Effector memory CD8-positive, alpha-beta T cell (primary cell): Measurements from ENCODE around the gene PI16.
A peak's percentile ranks its signal among the peaks of the same experiment; 100 is the strongest.

Source experiments
- ATAC-seq: fragments of 150-1000 bp; cut with Tn5 transposase; replicated peaks from 2 replicates; pipeline ENCODE4 v1.10.0; 2021; ENCODE audit warnings: mild to moderate bottlenecking, moderate library complexity
- DNase-seq, 3 experiments: peaks; one replicate each; pipeline ENCODE4 v3.0.0; 2021
- H3K27ac Mint-ChIP-seq, 2 donors: one replicate each; pipeline ENCODE4 v1.8.0; 2022; ENCODE audit warnings: mild to moderate bottlenecking in 2 of 2, mixed read lengths in 2 of 2, moderate library complexity in 2 of 2
- H3K27me3 Mint-ChIP-seq, 2 donors: one replicate each; pipeline ENCODE4 v1.8.0; 2022; ENCODE audit warnings: mixed read lengths in 2 of 2
- H3K36me3 Mint-ChIP-seq: one replicate; pipeline ENCODE4 v1.8.0; 2022; ENCODE audit warnings: mild to moderate bottlenecking, moderate library complexity, mixed read lengths; ENCODE audit not compliant: insufficient read depth
- H3K4me1 Mint-ChIP-seq, 2 donors: one replicate each; pipeline ENCODE4 v1.8.0; 2022; ENCODE audit warnings: low read depth in 2 of 2, mixed read lengths in 2 of 2
- H3K4me3 Mint-ChIP-seq, 2 donors: one replicate each; pipeline ENCODE4 v1.8.0; 2022; ENCODE audit warnings: mild to moderate bottlenecking in 2 of 2, mixed read lengths in 2 of 2, moderate library complexity in 2 of 2
- H3K9me3 Mint-ChIP-seq, 2 donors: one replicate each; pipeline ENCODE4 v1.8.0; 2022; ENCODE audit warnings: mixed read lengths in 2 of 2

Gene PI16

GRCh38 chr6:36920049-36920448 is 34.5 kb upstream of the PI16 start:
- H3K27ac Mint-ChIP-seq = no peak overlapping the region
- H3K4me3 Mint-ChIP-seq = no peak overlapping the region
- DNase-seq = no peak
- no peak for ATAC-seq
- H3K4me1 Mint-ChIP-seq = no peaks in the 10 kb centered on the region
- H3K27me3 Mint-ChIP-seq = no peaks in the 10 kb centered on the region
- peaks cover 17% of the 10 kb centered on the region for H3K36me3 Mint-ChIP-seq
- no peaks in the 10 kb centered on the region for H3K9me3 Mint-ChIP-seq

GRCh38 chr6:36920546-36920945 is 34.0 kb upstream of the PI16 start:
- Mint-ChIP-seq H3K27ac (peak overlapping the region in 1 of 2 donors; percentile 23), H3K36me3 (peaks cover 17% of the 10 kb centered on the region), H3K4me1 (no peaks in the 10 kb centered on the region), H3K4me3 (no peak overlapping the region), H3K27me3 (no peaks in the 10 kb centered on the region), H3K9me3 (no peaks in the 10 kb centered on the region)
- DNase-seq = no peak
- no peak for ATAC-seq

GRCh38 chr6:36924131-36924530 is 30.4 kb upstream of the PI16 start:
- no peak overlapping the region for H3K4me3 Mint-ChIP-seq
- peak overlapping the region; percentile 55 to 80 for H3K27ac Mint-ChIP-seq
- H3K27me3 Mint-ChIP-seq = no peaks in the 10 kb centered on the region
- no peak for DNase-seq
- no peaks in the 10 kb centered on the region for H3K9me3 Mint-ChIP-seq
- H3K36me3 Mint-ChIP-seq = peaks cover 19% of the 10 kb centered on the region
- ATAC-seq = no peak
- H3K4me1 Mint-ChIP-seq = no peaks in the 10 kb centered on the region

GRCh38 chr6:36924778-36925374 is 29.7 kb upstream of the PI16 start:
- peak overlapping the region; percentile 55 to 80 for H3K27ac Mint-ChIP-seq
- no peak for DNase-seq
- H3K4me3 Mint-ChIP-seq = no peak overlapping the region
- no peaks in the 10 kb centered on the region for H3K27me3 Mint-ChIP-seq
- H3K36me3 Mint-ChIP-seq = peaks cover 15% of the 10 kb centered on the region
- ATAC-seq = no peak
- H3K9me3 Mint-ChIP-seq = no peaks in the 10 kb centered on the region
- H3K4me1 Mint-ChIP-seq = no peaks in the 10 kb centered on the region

- H3K27me3 Mint-ChIP-seq = no peaks in the 10 kb centered on the region
- no peaks in the 10 kb centered on the region for H3K9me3 Mint-ChIP-seq
- H3K4me3 Mint-ChIP-seq = no peak overlapping the region
- no peak for DNase-seq
- peaks cover 12% of the 10 kb centered on the region for H3K36me3 Mint-ChIP-seq
- no peak for ATAC-seq
- H3K4me1 Mint-ChIP-seq = no peaks in the 10 kb centered on the region
- peak overlapping the region; percentile 17 to 49 for H3K27ac Mint-ChIP-seq
Observed at GRCh38 chr6:36925809-36926208, 28.7 kb upstream of the PI16 start.

GRCh38 chr6:36926708-36927513 is 27.6 kb upstream of the PI16 start:
- H3K4me1 Mint-ChIP-seq = no peaks in the 10 kb centered on the region
- no peaks in the 10 kb centered on the region for H3K9me3 Mint-ChIP-seq
- no peak for DNase-seq
- ATAC-seq = no peak
- H3K27ac Mint-ChIP-seq = peak overlapping the region in 1 of 2 donors; percentile 73
- no peak overlapping the region for H3K4me3 Mint-ChIP-seq
- no peaks in the 10 kb centered on the region for H3K27me3 Mint-ChIP-seq
- peaks cover 12% of the 10 kb centered on the region for H3K36me3 Mint-ChIP-seq

- Mint-ChIP-seq H3K27ac (peak overlapping the region; percentile 5 to 73), H3K36me3 (peaks cover 12% of the 10 kb centered on the region), H3K27me3 (no peaks in the 10 kb centered on the region), H3K9me3 (no peaks in the 10 kb centered on the region), H3K4me1 (no peaks in the 10 kb centered on the region), H3K4me3 (no peak overlapping the region)
- ATAC-seq (no peak), DNase-seq (no peak)
Observed at GRCh38 chr6:36927691-36928546, 26.6 kb upstream of the PI16 start.

- ATAC-seq = no peak
- Mint-ChIP-seq H3K36me3 (peaks cover 12% of the 10 kb centered on the region), H3K4me1 (no peaks in the 10 kb centered on the region), H3K27ac (peak overlapping the region in 1 of 2 donors; percentile 5), H3K4me3 (no peak overlapping the region), H3K27me3 (no peaks in the 10 kb centered on the region), H3K9me3 (no peaks in the 10 kb centered on the region)
- no peak for DNase-seq
Observed at GRCh38 chr6:36928547-36928918, 26.0 kb upstream of the PI16 start.

- peaks cover 12% of the 10 kb centered on the region for H3K36me3 Mint-ChIP-seq
- H3K9me3 Mint-ChIP-seq = no peaks in the 10 kb centered on the region
- H3K27me3 Mint-ChIP-seq = no peaks in the 10 kb centered on the region
- ATAC-seq (no peak), DNase-seq (no peak)
- H3K4me3 Mint-ChIP-seq = no peak overlapping the region
- H3K27ac Mint-ChIP-seq = peak overlapping the region in 1 of 2 donors; percentile 5
- H3K4me1 Mint-ChIP-seq = no peaks in the 10 kb centered on the region
Observed at GRCh38 chr6:36929152-36929551, 25.4 kb upstream of the PI16 start.

GRCh38 chr6:36929607-36930006 is 24.9 kb upstream of the PI16 start:
- H3K27ac Mint-ChIP-seq = no peak overlapping the region
- H3K9me3 Mint-ChIP-seq = no peaks in the 10 kb centered on the region
- ATAC-seq (no peak), DNase-seq (no peak)
- H3K4me3 Mint-ChIP-seq = no peak overlapping the region
- no peaks in the 10 kb centered on the region for H3K4me1 Mint-ChIP-seq
- H3K27me3 Mint-ChIP-seq = no peaks in the 10 kb centered on the region
- H3K36me3 Mint-ChIP-seq = peaks cover 12% of the 10 kb centered on the region

- Mint-ChIP-seq H3K4me3 (no peak overlapping the region), H3K9me3 (no peaks in the 10 kb centered on the region)
Observed at GRCh38 chr6:36930483-36930882, 24.1 kb upstream of the PI16 start.

GRCh38 chr6:36933102-36933501 is 21.4 kb upstream of the PI16 start:
- Mint-ChIP-seq H3K36me3 (peaks cover 8% of the 10 kb centered on the region), H3K9me3 (no peaks in the 10 kb centered on the region), H3K27me3 (peaks cover 7 to 11% of the 10 kb centered on the region in 2 donors), H3K4me3 (no peak overlapping the region), H3K27ac (no peak overlapping the region), H3K4me1 (no peaks in the 10 kb centered on the region)
- no peak for ATAC-seq
- no peak for DNase-seq

More at GRCh38 chr6:36930483-36930882, 24.1 kb upstream of the PI16 start:
- Mint-ChIP-seq H3K27me3 (no peaks in the 10 kb centered on the region), H3K27ac (peak overlapping the region in 1 of 2 donors; percentile 18), H3K4me1 (no peaks in the 10 kb centered on the region), H3K36me3 (peaks cover 12% of the 10 kb centered on the region)
- ATAC-seq = no peak
- DNase-seq = no peak

GRCh38 chr6:36933519-36933918 is 21.0 kb upstream of the PI16 start:
- Mint-ChIP-seq H3K36me3 (peaks cover 5% of the 10 kb centered on the region), H3K27me3 (peaks cover 7 to 11% of the 10 kb centered on the region in 2 donors), H3K4me3 (no peak overlapping the region), H3K4me1 (no peaks in the 10 kb centered on the region), H3K9me3 (no peaks in the 10 kb centered on the region), H3K27ac (no peak overlapping the region)
- no peak for DNase-seq
- no peak for ATAC-seq
